Activated effector memory CD4-positive, alpha-beta T cell treated with anti-CD3 and anti-CD28 coated beads, Interleukin-2, amount 50 U/mL, for 16 hours (primary cell): Measurements from ENCODE around the gene TNK1.

Experiments used
- DNase-seq: peaks from one replicate; pipeline ENCODE4 v3.0.0-alpha.2; 2020

TNK1 gene

DNA sequence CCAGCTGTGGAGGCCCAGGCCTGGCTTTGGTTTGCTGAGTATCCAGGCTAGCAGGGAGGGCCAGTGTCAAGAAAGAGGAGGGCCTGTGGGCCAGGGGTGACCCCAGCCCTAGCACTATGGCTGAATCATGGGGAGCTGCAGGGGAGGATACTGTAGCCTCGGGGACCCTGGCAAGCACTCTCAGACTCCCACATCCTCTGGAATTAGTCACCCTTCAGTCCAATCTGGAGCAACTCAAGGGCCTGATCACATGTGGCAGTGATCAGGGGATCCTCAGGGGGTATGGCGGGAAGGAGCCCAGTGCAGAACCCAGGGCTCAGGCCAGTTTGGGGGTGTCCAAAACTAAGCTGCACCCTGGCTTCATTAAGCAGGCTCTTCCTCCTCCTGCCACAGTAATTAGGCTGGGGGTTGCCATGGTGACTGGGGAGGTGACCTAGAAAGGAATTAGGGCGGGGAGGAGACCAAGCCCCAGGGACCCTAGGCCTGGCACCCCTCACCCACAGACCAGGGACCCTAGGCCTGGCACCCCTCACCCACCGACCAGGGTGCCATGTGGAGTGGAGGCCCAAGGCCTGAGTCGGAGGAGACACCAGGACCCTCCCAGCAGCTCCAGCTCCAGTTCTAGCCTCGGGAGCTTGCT lies 32.6 kb downstream of the TNK1 start:
- DNase-seq, result no peak

- DNase-seq, result no peak
These were observed 33.9 kb downstream of the TNK1 start for GRCh38 chr17:7414837-7415236.

DNA sequence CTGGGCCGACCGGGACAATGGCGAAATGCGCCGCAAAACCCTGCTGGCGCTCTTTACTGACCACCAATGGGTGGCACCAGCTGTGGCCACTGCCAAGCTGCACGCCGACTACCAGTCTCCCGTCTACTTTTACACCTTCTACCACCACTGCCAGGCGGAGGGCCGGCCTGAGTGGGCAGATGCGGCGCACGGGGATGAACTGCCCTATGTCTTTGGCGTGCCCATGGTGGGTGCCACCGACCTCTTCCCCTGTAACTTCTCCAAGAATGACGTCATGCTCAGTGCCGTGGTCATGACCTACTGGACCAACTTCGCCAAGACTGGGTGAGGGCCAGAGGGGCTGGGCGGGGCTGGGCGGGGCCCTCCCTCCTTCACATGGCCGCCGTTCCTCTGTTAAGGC lies 34.9 kb downstream of the TNK1 start:
- DNase-seq, result no peak

DNA sequence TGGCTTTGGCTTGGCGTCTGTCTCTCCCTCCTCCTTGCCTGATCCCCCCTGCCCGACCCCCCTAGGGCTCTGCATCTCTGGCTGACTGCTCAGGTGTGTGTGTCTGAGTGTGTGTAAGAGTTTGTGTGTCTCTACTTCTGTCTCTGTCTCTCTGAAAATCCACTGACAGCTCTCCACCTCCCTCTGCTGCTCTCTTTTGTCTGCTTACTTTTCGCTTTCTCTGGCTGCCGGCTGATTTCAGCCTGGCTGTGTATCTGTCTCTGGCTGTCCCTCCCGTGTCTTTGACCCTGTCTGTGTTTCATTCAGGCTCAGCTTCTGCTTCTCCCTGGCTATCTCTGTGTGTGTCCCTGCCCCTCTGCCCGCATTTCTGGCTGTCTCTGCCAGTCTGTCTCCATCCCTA lies 35.4 kb downstream of the TNK1 start:
- DNase-seq, result no peak

DNA sequence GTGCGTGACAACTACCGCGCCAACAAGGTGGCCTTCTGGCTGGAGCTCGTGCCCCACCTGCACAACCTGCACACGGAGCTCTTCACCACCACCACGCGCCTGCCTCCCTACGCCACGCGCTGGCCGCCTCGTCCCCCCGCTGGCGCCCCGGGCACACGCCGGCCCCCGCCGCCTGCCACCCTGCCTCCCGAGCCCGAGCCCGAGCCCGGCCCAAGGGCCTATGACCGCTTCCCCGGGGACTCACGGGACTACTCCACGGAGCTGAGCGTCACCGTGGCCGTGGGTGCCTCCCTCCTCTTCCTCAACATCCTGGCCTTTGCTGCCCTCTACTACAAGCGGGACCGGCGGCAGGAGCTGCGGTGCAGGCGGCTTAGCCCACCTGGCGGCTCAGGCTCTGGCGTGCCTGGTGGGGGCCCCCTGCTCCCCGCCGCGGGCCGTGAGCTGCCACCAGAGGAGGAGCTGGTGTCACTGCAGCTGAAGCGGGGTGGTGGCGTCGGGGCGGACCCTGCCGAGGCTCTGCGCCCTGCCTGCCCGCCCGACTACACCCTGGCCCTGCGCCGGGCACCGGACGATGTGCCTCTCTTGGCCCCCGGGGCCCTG lies 36.3 kb downstream of the TNK1 start:
- DNase-seq, result no peak

- DNase-seq, result no peak
These were observed 37.7 kb downstream of the TNK1 start for GRCh38 chr17:7418472-7419152.

DNA sequence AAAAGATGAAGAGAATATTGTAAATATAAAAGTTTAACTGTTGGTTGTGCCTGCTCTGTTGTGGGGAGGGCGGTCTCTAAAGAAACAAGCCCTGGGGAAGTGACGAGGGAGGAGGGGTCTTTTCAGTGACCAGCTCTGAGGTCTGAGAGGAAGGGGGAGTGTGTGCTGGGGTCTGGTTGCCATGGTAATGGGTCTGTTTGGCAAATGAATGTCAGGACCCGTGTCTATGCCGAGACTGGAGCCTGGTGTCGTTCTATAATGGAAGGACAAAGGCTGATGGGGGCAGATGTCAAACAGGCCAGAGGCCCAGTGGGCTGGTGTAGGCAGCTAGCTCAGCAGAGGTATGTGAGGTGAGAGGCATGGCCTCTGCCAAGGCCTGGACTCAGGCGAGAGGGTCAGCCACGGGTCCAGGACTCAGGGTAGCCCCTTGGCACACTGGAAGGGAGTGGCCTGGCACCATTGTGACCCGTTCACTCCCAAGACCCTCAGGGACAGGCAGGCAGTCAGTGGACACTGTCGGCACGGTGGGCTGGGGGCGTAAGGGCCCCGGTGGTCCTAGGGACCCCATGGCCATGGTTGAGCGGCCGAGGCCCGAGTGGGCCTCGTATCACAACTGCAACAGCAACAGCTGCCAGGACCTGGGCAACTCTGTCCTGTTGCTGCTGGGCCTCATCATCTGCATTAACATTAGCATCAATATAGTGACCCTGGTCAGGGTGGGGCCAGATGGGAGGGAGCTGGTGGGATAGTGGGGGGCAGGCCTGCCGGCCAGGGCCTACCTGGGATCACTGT lies 39.1 kb downstream of the TNK1 start, which contains the start of gene SPEM1:
SPEM1 (plus strand) TSS at position 506 of the 792 bp plus-strand sequence; CDS start at position 567, 61 bp downstream.
- no peak for DNase-seq

DNA sequence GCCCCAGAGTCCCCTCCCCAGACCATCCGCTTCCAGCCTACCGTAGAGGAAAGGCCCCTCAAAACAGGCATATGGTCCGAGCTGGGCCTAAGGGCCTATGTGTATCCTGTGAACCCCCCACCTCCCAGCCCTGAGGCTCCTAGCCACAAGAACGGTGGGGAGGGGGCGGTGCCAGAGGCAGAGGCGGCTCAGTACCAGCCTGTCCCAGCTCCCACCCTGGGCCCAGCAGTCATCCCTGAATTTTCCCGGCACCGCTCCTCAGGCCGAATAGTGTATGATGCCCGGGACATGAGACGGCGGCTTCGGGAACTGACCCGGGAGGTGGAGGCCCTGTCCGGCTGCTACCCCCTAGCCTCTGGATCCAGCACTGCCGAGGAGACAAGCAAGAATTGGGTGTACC lies 40.3 kb downstream of the TNK1 start:
- no peak for DNase-seq

GRCh38 chr17:7423679-7424078 lies 42.8 kb downstream of the TNK1 start:
- no peak for DNase-seq

DNA sequence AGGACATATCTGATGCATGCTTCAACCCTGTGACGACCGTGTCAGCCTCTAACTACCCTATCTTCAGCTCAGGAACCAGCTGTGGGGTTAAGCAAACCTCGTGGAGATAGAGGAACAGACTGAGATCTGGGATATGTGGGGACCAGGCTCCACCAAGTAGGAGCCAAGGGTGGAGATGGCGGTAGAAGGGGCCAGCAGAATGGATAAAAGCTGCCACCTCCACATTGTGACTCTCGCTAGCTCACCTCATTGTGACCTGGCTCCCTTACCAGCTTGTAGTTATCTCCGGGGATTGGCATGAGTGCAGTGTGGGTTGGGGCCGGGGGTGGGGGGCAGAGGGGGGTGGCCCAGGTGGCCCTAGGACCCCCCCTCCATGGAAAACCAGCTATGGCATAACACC lies 44.4 kb downstream of the TNK1 start, which contains the start of gene SPEM2:
SPEM2 (plus strand) TSS at position 301 of the 400 bp plus-strand sequence; CDS start at position 374, 73 bp downstream.
- no peak for DNase-seq

DNA sequence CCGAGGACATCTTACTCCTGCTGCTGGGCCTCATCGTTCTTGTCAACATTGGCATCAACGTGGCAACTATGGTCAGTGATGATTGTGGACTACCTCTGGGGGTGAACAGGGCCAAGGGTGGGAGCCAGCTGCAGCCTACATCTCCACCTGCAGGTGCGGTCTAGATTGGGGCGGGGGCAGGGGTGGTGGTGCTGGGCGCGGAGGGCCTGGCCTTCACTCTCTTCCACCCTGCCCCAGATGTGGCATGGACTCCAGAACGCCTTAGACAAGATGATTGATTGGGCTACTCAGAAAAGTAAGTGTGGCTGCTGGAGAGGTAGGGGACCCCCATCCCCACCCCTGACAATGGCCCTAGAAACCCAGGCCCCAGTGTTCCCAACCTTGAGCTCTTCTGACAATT lies 44.9 kb downstream of the TNK1 start:
- DNase-seq, result no peak

DNA sequence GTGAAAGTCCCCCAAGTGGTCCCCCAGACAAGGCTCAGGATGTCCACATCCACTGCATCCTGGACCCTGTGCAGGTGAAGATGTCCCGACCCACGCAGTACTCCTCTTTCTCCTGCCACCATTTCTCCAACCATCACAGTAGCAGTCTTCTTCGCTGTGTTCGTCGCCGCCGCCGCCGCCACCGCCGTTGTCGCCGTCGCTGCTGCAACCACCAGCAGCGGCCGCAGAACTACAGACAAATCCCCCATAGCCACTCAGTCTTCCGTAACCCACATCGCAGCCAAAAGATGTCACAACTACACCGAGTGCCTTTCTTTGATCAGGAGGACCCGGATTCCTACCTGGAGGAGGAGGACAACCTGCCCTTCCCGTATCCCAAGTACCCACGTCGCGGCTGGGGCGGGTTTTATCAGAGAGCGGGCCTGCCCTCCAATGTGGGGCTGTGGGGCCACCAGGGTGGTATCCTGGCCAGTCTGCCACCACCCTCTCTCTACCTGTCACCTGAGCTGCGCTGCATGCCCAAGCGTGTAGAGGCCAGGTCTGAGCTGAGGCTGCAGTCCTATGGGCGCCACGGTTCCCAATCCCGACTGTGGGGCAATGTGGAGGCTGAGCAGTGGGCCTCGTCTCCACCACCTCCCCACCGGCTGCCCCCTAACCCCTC lies 45.4 kb downstream of the TNK1 start:
- no peak for DNase-seq

- DNase-seq, result no peak
These were observed 46.1 kb downstream of the TNK1 start for GRCh38 chr17:7426896-7427489.

GRCh38 chr17:7427549-7427948 lies 46.7 kb downstream of the TNK1 start:
- no peak for DNase-seq

DNA sequence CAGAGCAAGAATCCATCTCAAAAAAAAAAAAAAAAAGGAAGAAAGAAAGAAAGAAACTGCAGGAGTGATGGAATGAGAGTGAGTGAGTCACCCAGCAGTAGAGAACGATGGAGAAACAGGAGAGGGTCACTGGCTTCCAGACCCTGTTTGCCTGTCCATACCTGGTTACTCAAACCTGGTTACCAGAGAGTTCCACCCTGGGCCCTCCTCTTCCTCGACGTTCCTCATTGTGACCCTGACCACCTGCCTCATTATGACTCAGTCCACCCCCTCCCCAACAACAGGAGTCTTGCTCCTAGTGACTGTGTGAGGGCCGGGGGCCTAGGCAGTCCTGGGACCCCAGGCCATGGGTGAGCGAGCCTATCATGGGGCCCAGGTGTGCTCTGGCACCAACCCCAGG lies 47.7 kb downstream of the TNK1 start, which contains the start of gene SPEM3:
SPEM3 (plus strand) TSS at position 301 of the 400 bp plus-strand sequence; CDS start at position 347, 46 bp downstream.
- no peak for DNase-seq

GRCh38 chr17:7429722-7430121 lies 48.8 kb downstream of the TNK1 start:
- no peak for DNase-seq

DNA sequence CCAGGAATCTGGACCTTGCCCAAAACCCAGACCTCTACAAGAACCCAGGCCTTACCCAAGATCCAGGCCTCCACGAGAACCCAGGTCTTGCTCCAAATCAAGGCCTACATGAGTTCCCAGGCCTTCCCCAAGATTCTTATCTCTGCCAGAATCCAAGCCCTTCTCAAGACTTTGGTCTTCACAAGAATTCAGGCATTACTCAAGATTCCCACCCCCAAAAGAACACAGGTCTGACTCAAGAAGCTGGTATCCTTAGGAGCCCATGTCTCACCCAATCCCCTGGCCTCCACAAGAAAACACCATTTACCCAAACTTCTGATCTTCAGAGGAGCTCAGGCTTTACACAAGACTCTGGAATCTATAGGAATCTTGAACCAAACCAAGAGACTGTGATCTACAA lies 50.3 kb downstream of the TNK1 start:
- DNase-seq, result no peak

DNA sequence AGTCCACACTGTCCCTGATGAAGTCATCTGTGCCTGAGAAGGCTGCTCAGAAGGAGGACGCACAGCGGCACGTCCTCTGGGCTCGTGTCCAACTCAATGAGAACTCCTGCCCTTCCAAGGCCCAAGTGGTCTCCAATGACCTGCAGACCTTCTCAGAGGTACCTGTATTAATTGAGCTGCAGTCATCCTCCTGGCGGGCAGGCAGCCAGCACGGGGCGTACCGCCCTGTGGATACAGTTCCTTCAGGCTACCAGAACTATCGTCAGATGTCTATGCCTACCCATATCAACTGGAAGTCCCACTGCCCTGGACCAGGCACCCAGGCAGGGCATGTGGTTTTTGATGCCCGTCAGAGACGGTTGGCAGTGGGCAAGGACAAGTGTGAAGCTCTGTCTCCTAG lies 51.4 kb downstream of the TNK1 start:
- no peak for DNase-seq

GRCh38 chr17:7435676-7436555 lies 55.0 kb downstream of the TNK1 start:
- DNase-seq, result peak; percentile 86

DNA sequence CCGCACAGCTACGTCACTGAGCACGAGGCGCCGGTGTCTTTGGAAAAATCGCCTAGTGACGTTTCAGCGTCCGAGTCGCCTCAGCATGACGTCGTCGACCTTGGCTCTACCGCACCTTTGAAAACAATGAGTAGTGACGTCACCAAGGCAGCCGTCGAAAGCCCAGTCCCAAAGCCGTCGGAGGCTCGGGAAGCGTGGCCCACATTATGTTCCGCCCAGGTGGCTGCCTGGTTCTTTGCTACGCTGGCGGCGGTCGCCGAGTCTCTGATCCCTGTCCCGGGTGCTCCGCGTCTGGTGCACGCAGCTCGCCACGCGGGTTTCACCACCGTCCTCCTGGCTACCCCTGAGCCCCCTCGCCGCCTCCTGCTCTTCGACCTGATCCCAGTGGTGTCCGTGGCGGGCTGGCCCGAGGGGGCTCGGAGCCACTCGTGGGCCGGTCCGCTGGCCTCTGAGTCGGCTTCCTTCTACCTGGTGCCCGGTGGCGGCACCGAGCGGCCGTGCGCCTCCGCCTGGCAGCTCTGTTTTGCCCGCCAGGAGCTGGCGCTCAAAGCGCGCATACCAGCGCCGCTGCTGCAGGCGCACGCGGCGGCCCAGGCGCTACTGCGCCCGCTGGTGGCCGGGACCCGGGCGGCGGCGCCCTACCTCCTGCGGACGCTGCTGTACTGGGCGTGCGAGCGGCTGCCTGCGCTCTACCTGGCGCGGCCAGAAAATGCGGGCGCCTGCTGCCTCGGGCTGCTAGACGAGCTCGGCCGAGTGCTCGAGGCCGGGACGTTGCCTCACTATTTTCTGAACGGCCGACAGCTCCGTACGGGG lies 55.9 kb downstream of the TNK1 start:
- peak; percentile 93 for DNase-seq
